C4-2B (cell line): ENCODE data around the gene BICRA.

ENCODE experiments used
- CTCF ChIP-seq: fragments of 450-650 bp; conservative IDR thresholded peaks from 2 replicates; pipeline ENCODE4 v1.5.1; 2017; ENCODE audit warnings: mild to moderate bottlenecking
- ZFX ChIP-seq: fragments of 450-650 bp; IDR thresholded peaks from 2 replicates; pipeline ENCODE4 v1.6.1; 2017

DNA sequence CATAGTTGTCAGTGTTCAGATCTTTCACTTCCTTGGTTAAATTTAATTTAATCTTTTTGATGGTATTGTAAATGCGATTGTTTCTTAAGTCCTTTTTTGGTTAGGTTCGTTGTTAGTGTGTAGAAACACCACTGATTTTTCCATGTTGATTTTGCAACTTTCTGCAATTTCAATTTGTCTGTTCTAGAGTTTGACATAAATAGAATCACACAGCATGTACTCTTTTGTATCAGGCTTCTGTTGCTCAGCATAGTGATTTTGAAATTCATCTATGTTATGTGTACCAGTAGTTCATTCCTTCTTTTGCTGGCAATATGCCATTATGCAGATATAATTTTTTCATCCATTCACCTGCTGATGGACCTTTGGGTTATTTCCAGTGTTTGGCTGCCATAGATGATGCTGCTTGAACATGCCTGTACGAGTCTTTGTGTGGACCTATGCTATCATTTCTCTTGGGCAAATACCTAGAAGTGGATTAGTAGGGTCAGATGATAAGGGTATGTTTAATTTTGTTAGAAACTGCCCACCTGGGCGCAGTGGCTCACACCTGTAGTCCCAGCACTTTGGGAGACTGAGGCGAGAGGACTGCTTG, 33.1 kb downstream of the BICRA start:
- TF ChIP-seq CTCF = no peak
- TF ChIP-seq ZFX = no peak
